ENCODE data around the gene RAB28. TPM values are rescaled to one million over a fixed set of nuclear protein-coding genes. Genes with fewer than 3 reads are reported as not detected.

The RAB28 gene
- total RNA-seq, 6 donors from 2014 or later: 7.3 to 19.5 (median 16.6) TPM

- 97 to 100% methylated on average over 1 of the region's 1 CpG for WGBS, 2 donors
- no peaks in the 10 kb centered on the region for H3K9me3 ChIP-seq
- no peaks in the 10 kb centered on the region for H3K27me3 ChIP-seq
- TF ChIP-seq EP300 (IDR thresholded peaks at IDR 0.05): no peak
- no peak for TF ChIP-seq POLR2AphosphoS5 (IDR thresholded peaks at IDR 0.05)
- no peak for TF ChIP-seq POLR2A (IDR thresholded peaks at IDR 0.05)
- TF ChIP-seq CTCF (IDR thresholded peaks at IDR 0.05): no peak
- DNase-seq: no peak
- ATAC-seq (ENCODE audit: low FRiP score in 2 of 2): no peak
- no peaks in the 10 kb centered on the region for H3K4me1 ChIP-seq
- no peak overlapping the region for H3K4me3 ChIP-seq
- no peaks in the 10 kb centered on the region for H3K36me3 ChIP-seq
- no peak overlapping the region for H3K27ac ChIP-seq
These were observed 120.0 kb downstream of the RAB28 start for GRCh38 chr4:13364172-13364571.

- H3K4me1 ChIP-seq: no peaks in the 10 kb centered on the region
- no peaks in the 10 kb centered on the region for H3K27me3 ChIP-seq
- DNase-seq: no peak
- no peak for ATAC-seq (ENCODE audit: low FRiP score in 2 of 2)
- H3K4me3 ChIP-seq: no peak overlapping the region
- no peaks in the 10 kb centered on the region for H3K9me3 ChIP-seq
- TF ChIP-seq EP300 (IDR thresholded peaks at IDR 0.05) (no peak), CTCF (IDR thresholded peaks at IDR 0.05) (no peak), POLR2AphosphoS5 (IDR thresholded peaks at IDR 0.05) (no peak), POLR2A (IDR thresholded peaks at IDR 0.05) (no peak)
- 100% methylated on average over 1 of the region's 1 CpG for WGBS, 2 donors
- no peak overlapping the region for H3K27ac ChIP-seq
- no peaks in the 10 kb centered on the region for H3K36me3 ChIP-seq
These were observed 124.3 kb downstream of the RAB28 start for GRCh38 chr4:13359809-13360208.

GRCh38 chr4:13355111-13355880 lies 128.8 kb downstream of the RAB28 start:
- ATAC-seq (ENCODE audit: low FRiP score in 2 of 2): no peak
- Histone ChIP-seq H3K4me1 (no peaks in the 10 kb centered on the region), H3K27me3 (no peaks in the 10 kb centered on the region), H3K9me3 (no peaks in the 10 kb centered on the region), H3K4me3 (no peak overlapping the region), H3K36me3 (no peaks in the 10 kb centered on the region), H3K27ac (no peak overlapping the region)
- TF ChIP-seq POLR2A (IDR thresholded peaks at IDR 0.05) (no peak), CTCF (IDR thresholded peaks at IDR 0.05) (no peak), EP300 (IDR thresholded peaks at IDR 0.05) (no peak), POLR2AphosphoS5 (IDR thresholded peaks at IDR 0.05) (no peak)
- WGBS, 2 donors: 75 to 83% methylated on average over 5 to 7 of the region's 7 CpGs
- no peak for DNase-seq

GRCh38 chr4:13349096-13349495 lies 135.0 kb downstream of the RAB28 start:
- WGBS, 2 donors: 97% methylated on average over 3 of the region's 3 CpGs
- no peak for DNase-seq
- no peaks in the 10 kb centered on the region for H3K36me3 ChIP-seq

More at GRCh38 chr4:13349096-13349495, 135.0 kb downstream of the RAB28 start:
- no peak overlapping the region for H3K4me3 ChIP-seq
- H3K4me1 ChIP-seq: no peaks in the 10 kb centered on the region
- ATAC-seq (ENCODE audit: low FRiP score in 2 of 2): no peak
- H3K27ac ChIP-seq: no peak overlapping the region
- TF ChIP-seq CTCF (IDR thresholded peaks at IDR 0.05) (no peak), POLR2AphosphoS5 (IDR thresholded peaks at IDR 0.05) (no peak), EP300 (IDR thresholded peaks at IDR 0.05) (no peak), POLR2A (IDR thresholded peaks at IDR 0.05) (no peak)
- H3K9me3 ChIP-seq: no peaks in the 10 kb centered on the region
- no peaks in the 10 kb centered on the region for H3K27me3 ChIP-seq

Data from upper lobe of left lung (tissue), 6 donors.